NT2/D1 (cell line): ENCODE data around the gene DNAJC27.
A peak's percentile ranks its signal among the peaks of the same experiment; 100 is the strongest.

Experiments
- DNase-seq: peaks from one replicate; pipeline ENCODE4 v3.0.0-alpha.2; 2011; ENCODE audit warnings: low read depth, low spot score
- H3K27me3 ChIP-seq: 2 replicates; pipeline ENCODE4 v1.6.0; 2011; ENCODE audit warnings: mild to moderate bottlenecking; ENCODE audit not compliant: insufficient read length, insufficient read depth
- H3K36me3 ChIP-seq: 2 replicates; pipeline ENCODE4 v1.6.1; 2011; ENCODE audit warnings: mild to moderate bottlenecking, low read length, mixed read lengths; ENCODE audit not compliant: insufficient read depth, insufficient read length
- H3K4me1 ChIP-seq: 2 replicates; pipeline ENCODE4 v1.5.1; 2011; ENCODE audit not compliant: insufficient read depth, insufficient read length
- H3K4me3 ChIP-seq: 2 replicates; pipeline ENCODE4 v1.5.1; 2011; ENCODE audit warnings: low read depth; ENCODE audit not compliant: insufficient read length
- H3K9ac ChIP-seq: 2 replicates; pipeline ENCODE4 v1.6.0; 2011; ENCODE audit warnings: low read depth; ENCODE audit not compliant: insufficient read length
- H3K9me3 ChIP-seq: 2 replicates; pipeline ENCODE4 v1.5.1; 2011; ENCODE audit warnings: mild to moderate bottlenecking, low read length; ENCODE audit not compliant: insufficient read depth
- SUZ12 ChIP-seq: IDR thresholded peaks from 2 replicates; pipeline ENCODE4 v1.6.1; 2011; ENCODE audit not compliant: insufficient read length, insufficient read depth; ENCODE audit errors: extremely low read depth
- YY1 ChIP-seq: IDR thresholded peaks from 2 replicates; pipeline ENCODE4 v1.6.1; 2011; ENCODE audit not compliant: insufficient read length, insufficient read depth
- ZNF274 ChIP-seq: IDR thresholded peaks from 2 replicates; pipeline ENCODE4 v1.6.1; 2011; ENCODE audit warnings: mild to moderate bottlenecking, low read depth, low read length

The DNAJC27 gene

GRCh38 chr2:24924732-24925131 lies 47.0 kb downstream of the DNAJC27 start:
- Histone ChIP-seq H3K4me3 (no peak overlapping the region), H3K9ac (no peak overlapping the region), H3K27me3 (no peaks in the 10 kb centered on the region), H3K9me3 (no peaks in the 10 kb centered on the region), H3K36me3 (no peaks in the 10 kb centered on the region), H3K4me1 (peaks cover 14% of the 10 kb centered on the region)
- no peak for TF ChIP-seq YY1
- no peak for TF ChIP-seq ZNF274
- TF ChIP-seq SUZ12, result no peak
- DNase-seq, result no peak

- no peaks in the 10 kb centered on the region for H3K36me3 ChIP-seq
- H3K27me3 ChIP-seq, result no peaks in the 10 kb centered on the region
- no peak overlapping the region for H3K4me3 ChIP-seq
- DNase-seq, result no peak
- H3K4me1 ChIP-seq, result peaks cover 14% of the 10 kb centered on the region
- H3K9ac ChIP-seq, result no peak overlapping the region
- TF ChIP-seq ZNF274, result no peak
- no peaks in the 10 kb centered on the region for H3K9me3 ChIP-seq
Measured at GRCh38 chr2:24924266-24924665, 47.5 kb downstream of the DNAJC27 start.

GRCh38 chr2:24923106-24923505 lies 48.6 kb downstream of the DNAJC27 start:
- TF ChIP-seq YY1 (no peak), ZNF274 (no peak), SUZ12 (no peak)
- H3K9ac ChIP-seq, result no peak overlapping the region
- DNase-seq, result no peak
- H3K4me3 ChIP-seq, result no peak overlapping the region
- peaks cover 20% of the 10 kb centered on the region for H3K4me1 ChIP-seq
- H3K36me3 ChIP-seq, result peaks cover 2% of the 10 kb centered on the region
- peaks cover 6% of the 10 kb centered on the region for H3K27me3 ChIP-seq
- no peaks in the 10 kb centered on the region for H3K9me3 ChIP-seq

GRCh38 chr2:24922556-24922955 lies 49.2 kb downstream of the DNAJC27 start:
- Histone ChIP-seq H3K27me3 (peaks cover 6% of the 10 kb centered on the region), H3K36me3 (peaks cover 7% of the 10 kb centered on the region), H3K4me3 (no peak overlapping the region), H3K4me1 (peaks cover 20% of the 10 kb centered on the region), H3K9ac (no peak overlapping the region), H3K9me3 (no peaks in the 10 kb centered on the region)
- TF ChIP-seq YY1, result no peak
- no peak for TF ChIP-seq SUZ12
- TF ChIP-seq ZNF274, result no peak
- DNase-seq, result no peak

GRCh38 chr2:24920809-24921441 lies 50.8 kb downstream of the DNAJC27 start:
- Histone ChIP-seq H3K9ac (peak overlapping the region; percentile 67), H3K4me1 (peaks cover 14% of the 10 kb centered on the region), H3K9me3 (no peaks in the 10 kb centered on the region), H3K36me3 (peaks cover 9% of the 10 kb centered on the region), H3K27me3 (peaks cover 6% of the 10 kb centered on the region), H3K4me3 (peak overlapping the region; percentile 30)
- TF ChIP-seq ZNF274, result no peak
- no peak for TF ChIP-seq SUZ12
- no peak for TF ChIP-seq YY1
- no peak for DNase-seq

GRCh38 chr2:24920098-24920808 lies 51.5 kb downstream of the DNAJC27 start, which contains the start of gene ADCY3:
ADCY3 (minus strand) TSS chr2:24920237; CDS start chr2:24918987, 1,250 bp downstream.
- no peak for DNase-seq
- H3K4me1 ChIP-seq, result peaks cover 14% of the 10 kb centered on the region

GRCh38 chr2:24919506-24920097 lies 52.2 kb downstream of the DNAJC27 start:
- DNase-seq, result no peak
- Histone ChIP-seq H3K4me3 (peak overlapping the region; percentile 39), H3K9ac (peak overlapping the region; percentile 70), H3K4me1 (peaks cover 11% of the 10 kb centered on the region), H3K27me3 (peaks cover 6% of the 10 kb centered on the region), H3K36me3 (peaks cover 9% of the 10 kb centered on the region), H3K9me3 (no peaks in the 10 kb centered on the region)
- no peak for TF ChIP-seq SUZ12
- no peak for TF ChIP-seq ZNF274

More at GRCh38 chr2:24920098-24920808, 51.5 kb downstream of the DNAJC27 start, which contains the start of gene ADCY3:
- H3K36me3 ChIP-seq, result peaks cover 9% of the 10 kb centered on the region
- peaks cover 6% of the 10 kb centered on the region for H3K27me3 ChIP-seq
- H3K9ac ChIP-seq, result peak within 1 kb of the TSS; percentile 70
- TF ChIP-seq YY1, result no peak
- no peak for TF ChIP-seq ZNF274
- TF ChIP-seq SUZ12, result no peak
- peak within 1 kb of the TSS; percentile 39 for H3K4me3 ChIP-seq
- H3K9me3 ChIP-seq, result no peaks in the 10 kb centered on the region
